Left ventricle myocardium inferior (tissue), 1 donor: ENCODE data around the gene NPHS1. TPM values are rescaled to one million over a fixed set of nuclear protein-coding genes. Genes with fewer than 3 reads are reported as not detected.

Source experiments
- DNase-seq: peaks from one replicate; pipeline ENCODE4 v3.0.0-alpha.2; 2020
- H3K27ac ChIP-seq: fragments of 200-600 bp; replicated peaks from 2 replicates; pipeline ENCODE4 v1.8.0; 2021
- H3K27me3 ChIP-seq: fragments of 200-600 bp; 2 replicates; pipeline ENCODE4 v1.8.0; 2021; ENCODE audit warnings: low read depth
- H3K36me3 ChIP-seq: fragments of 200-600 bp; 2 replicates; pipeline ENCODE4 v1.8.0; 2021
- H3K4me1 ChIP-seq: fragments of 200-600 bp; 2 replicates; pipeline ENCODE4 v1.8.0; 2021
- H3K4me3 ChIP-seq: fragments of 200-600 bp; 2 replicates; pipeline ENCODE4 v1.8.0; 2021; ENCODE audit warnings: mild to moderate bottlenecking, moderate library complexity
- H3K9me3 ChIP-seq: fragments of 200-600 bp; replicated peaks from 2 replicates; pipeline ENCODE4 v1.8.0; 2021
- CTCF ChIP-seq: fragments of 200-600 bp; IDR thresholded peaks from 2 replicates; pipeline ENCODE4 v1.8.0; 2021; ENCODE audit warnings: antibody characterized with exemption, mild to moderate bottlenecking, borderline replicate concordance
- intact Hi-C: fragments of 100-400 bp; cut with micrococcal nuclease; formaldehyde crosslinking; loops from one replicate; pipeline ENCODE4 v1.11.0; 2022
- total RNA-seq: library from RNA; stranded (reverse); fragmentation: NEBNext Ultra II Directional; extraction: Animal tissue kit (Norgen Biotek cat#: 25700); gene quantifications from one replicate; pipeline ENCODE4 v1.2.1, GENCODE V29; 2021
- donor health status: DM: no; HTN: yes; CAD: no; lungs with severe emphysema.

The NPHS1 gene
- total RNA-seq, 1 donor from 2014 or later: not detected

GRCh38 chr19:35851213-35852028 lies 883 bp downstream of the NPHS1 start:
- Histone ChIP-seq H3K4me3 (no peak overlapping the region), H3K36me3 (no peaks in the 10 kb centered on the region), H3K27ac (no peak overlapping the region), H3K9me3 (no peaks in the 10 kb centered on the region), H3K27me3 (peaks cover 99% of the 10 kb centered on the region), H3K4me1 (peaks cover 6% of the 10 kb centered on the region)
- TF ChIP-seq CTCF: no peak
- intact Hi-C loops: no loop called here
- DNase-seq: no peak

- Histone ChIP-seq H3K4me3 (no peak overlapping the region), H3K36me3 (no peaks in the 10 kb centered on the region), H3K9me3 (no peaks in the 10 kb centered on the region), H3K27me3 (peaks cover 100% of the 10 kb centered on the region), H3K4me1 (peaks cover 17% of the 10 kb centered on the region), H3K27ac (no peak overlapping the region)
- intact Hi-C loops: no loop called here
- DNase-seq: no peak
- TF ChIP-seq CTCF: no peak
Measured at GRCh38 chr19:35848919-35849505, 3.3 kb downstream of the NPHS1 start.

- no peak overlapping the region for H3K4me3 ChIP-seq
- H3K36me3 ChIP-seq: no peaks in the 10 kb centered on the region
- H3K27ac ChIP-seq: no peak overlapping the region
- H3K4me1 ChIP-seq: peaks cover 19% of the 10 kb centered on the region
- peaks cover 100% of the 10 kb centered on the region for H3K27me3 ChIP-seq
- H3K9me3 ChIP-seq: no peaks in the 10 kb centered on the region
- TF ChIP-seq CTCF: no peak
- DNase-seq: no peak
- intact Hi-C loops: no loop called here
Measured at GRCh38 chr19:35848486-35848885, 3.8 kb downstream of the NPHS1 start.

GRCh38 chr19:35847911-35848310 lies 4.4 kb downstream of the NPHS1 start:
- Histone ChIP-seq H3K4me1 (peaks cover 19% of the 10 kb centered on the region), H3K9me3 (no peaks in the 10 kb centered on the region), H3K36me3 (no peaks in the 10 kb centered on the region), H3K27ac (no peak overlapping the region), H3K4me3 (no peak overlapping the region), H3K27me3 (peaks cover 100% of the 10 kb centered on the region)
- no peak for DNase-seq
- TF ChIP-seq CTCF: no peak
- intact Hi-C loops: no loop called here

GRCh38 chr19:35846038-35846668 lies 6.2 kb downstream of the NPHS1 start:
- intact Hi-C loops: no loop called here
- Histone ChIP-seq H3K4me3 (peak overlapping the region; percentile 49), H3K4me1 (peaks cover 19% of the 10 kb centered on the region), H3K36me3 (no peaks in the 10 kb centered on the region), H3K27ac (no peak overlapping the region), H3K9me3 (no peaks in the 10 kb centered on the region), H3K27me3 (peaks cover 100% of the 10 kb centered on the region)
- DNase-seq: no peak
- TF ChIP-seq CTCF: no peak
